ENCODE data around the gene TBC1D14.
"Not testable (repeated sequence)": the region's sequence is repeated elsewhere in the genome, so short reads cannot be mapped to it uniquely, and the experiment has no call there.

DNA sequence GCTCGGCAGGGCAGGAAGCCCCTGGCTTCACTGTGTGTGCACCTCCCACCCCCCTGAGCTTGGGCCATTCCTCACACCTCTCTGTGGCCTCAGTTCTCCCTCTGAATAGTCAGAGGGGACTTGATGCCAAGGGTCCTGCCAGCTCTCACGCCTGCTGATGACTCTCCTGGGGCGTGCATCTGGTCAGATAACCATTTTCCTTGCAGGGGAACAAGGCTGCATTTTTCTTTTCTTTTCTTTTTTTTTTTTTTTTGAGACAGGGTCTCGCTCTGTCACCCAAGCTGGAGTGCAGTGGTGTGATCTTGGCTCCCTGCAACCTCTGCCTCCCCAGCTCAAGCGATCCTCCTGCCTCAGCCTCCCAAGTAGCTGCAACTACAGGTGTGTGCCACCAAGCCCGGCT, 3.1 kb upstream of the TBC1D14 start:
- TF ChIP-seq, protein P1, sequence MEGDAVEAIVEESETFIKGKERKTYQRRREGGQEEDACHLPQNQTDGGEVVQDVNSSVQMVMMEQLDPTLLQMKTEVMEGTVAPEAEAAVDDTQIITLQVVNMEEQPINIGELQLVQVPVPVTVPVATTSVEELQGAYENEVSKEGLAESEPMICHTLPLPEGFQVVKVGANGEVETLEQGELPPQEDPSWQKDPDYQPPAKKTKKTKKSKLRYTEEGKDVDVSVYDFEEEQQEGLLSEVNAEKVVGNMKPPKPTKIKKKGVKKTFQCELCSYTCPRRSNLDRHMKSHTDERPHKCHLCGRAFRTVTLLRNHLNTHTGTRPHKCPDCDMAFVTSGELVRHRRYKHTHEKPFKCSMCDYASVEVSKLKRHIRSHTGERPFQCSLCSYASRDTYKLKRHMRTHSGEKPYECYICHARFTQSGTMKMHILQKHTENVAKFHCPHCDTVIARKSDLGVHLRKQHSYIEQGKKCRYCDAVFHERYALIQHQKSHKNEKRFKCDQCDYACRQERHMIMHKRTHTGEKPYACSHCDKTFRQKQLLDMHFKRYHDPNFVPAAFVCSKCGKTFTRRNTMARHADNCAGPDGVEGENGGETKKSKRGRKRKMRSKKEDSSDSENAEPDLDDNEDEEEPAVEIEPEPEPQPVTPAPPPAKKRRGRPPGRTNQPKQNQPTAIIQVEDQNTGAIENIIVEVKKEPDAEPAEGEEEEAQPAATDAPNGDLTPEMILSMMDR (IDR thresholded peaks at IDR 0.05 in 4 of 5, conservative IDR thresholded peaks at IDR 0.05 in 1 of 5) = not testable (repeated sequence)
- TF ChIP-seq POLR2A (IDR thresholded peaks at IDR 0.05) = not testable (repeated sequence)

Measured in gastrocnemius medialis (tissue), 4 donors.